IMR-90 (cell line): ENCODE data around the gene CGN. TPM values are rescaled to one million over a fixed set of nuclear protein-coding genes. Genes with fewer than 3 reads are reported as not detected.

Source experiments
- ATAC-seq: fragments of 200-7000 bp; cut with Tn5 transposase; 2 replicates; pipeline ENCODE4 v1.9.1; 2020; ENCODE audit warnings: low read depth, mild to moderate bottlenecking, moderate library complexity
- BruUV-seq: library from RNA; stranded (reverse); fragments of 400-500 nt; replicated peaks from 2 replicates; lab custom pipeline; 2021; lab: Mats Ljungman, UMichigan
- CTCF ChIA-PET: fragments of 300-600 bp; formaldehyde crosslinking; extraction: SDS; loops from one replicate; lab custom pipeline; 2021; ENCODE audit warnings: antibody characterized with exemption; lab: Yijun Ruan, JAX
- POLR2A ChIA-PET: fragments of 300-600 bp; sonication (Branson Sonifier 250); formaldehyde crosslinking; loops from one replicate; lab custom pipeline; 2022; ENCODE audit warnings: antibody characterized with exemption; ENCODE audit not compliant: unreplicated experiment; lab: Charles Lee
- DNase-seq: peaks from one replicate; pipeline ENCODE4 v3.0.0; 2013
- H2AFZ ChIP-seq: replicated peaks from 2 replicates; pipeline ENCODE3; 2013; ENCODE audit warnings: low read length, mild to moderate bottlenecking; ENCODE audit not compliant: poor library complexity
- H2AK5ac ChIP-seq: 2 replicates; pipeline ENCODE4 v1.6.1; 2013; ENCODE audit warnings: low read depth, low read length, inconsistent platforms
- H2AK9ac ChIP-seq: replicated peaks from 2 replicates; pipeline ENCODE3; 2013; ENCODE audit warnings: mild to moderate bottlenecking, low read depth, low read length, moderate library complexity; ENCODE audit not compliant: poor library complexity
- H2BK120ac ChIP-seq: 2 replicates; pipeline ENCODE4 v1.6.1; 2013; ENCODE audit warnings: low read depth, low read length, inconsistent platforms
- H2BK15ac ChIP-seq: 3 replicates; pipeline ENCODE4 v1.6.1; 2013; ENCODE audit warnings: low read depth, low read length, inconsistent platforms
- H2BK20ac ChIP-seq: 2 replicates; pipeline ENCODE4 v1.6.1; 2013; ENCODE audit warnings: low read depth, mild to moderate bottlenecking, inconsistent platforms, low read length, moderate library complexity
- H2BK5ac ChIP-seq: 2 replicates; pipeline ENCODE4 v1.6.1; 2013; ENCODE audit warnings: mild to moderate bottlenecking, low read depth, low read length, inconsistent platforms; ENCODE audit not compliant: poor library complexity, severe bottlenecking
- H3K14ac ChIP-seq: replicated peaks from 2 replicates; pipeline ENCODE4 v1.6.1; 2013; ENCODE audit warnings: low read depth, low read length, inconsistent platforms
- H3K18ac ChIP-seq: 2 replicates; pipeline ENCODE4 v1.6.1; 2013; ENCODE audit warnings: low read depth, low read length, control low read depth
- H3K23ac ChIP-seq: 2 replicates; pipeline ENCODE4 v1.6.1; 2013; ENCODE audit warnings: low read depth, low read length, inconsistent platforms
- H3K27ac ChIP-seq: 2 replicates; pipeline ENCODE4 v1.5.1; 2013; ENCODE audit warnings: mild to moderate bottlenecking, control low read depth, low read length; ENCODE audit not compliant: insufficient read depth
- H3K27me3 ChIP-seq: 2 replicates; pipeline ENCODE4 v1.6.1; 2013; ENCODE audit warnings: low read length; ENCODE audit not compliant: control insufficient read depth, insufficient read depth
- H3K36me3 ChIP-seq: 2 replicates; pipeline ENCODE4 v1.6.1; 2013; ENCODE audit warnings: low read length, mixed read lengths; ENCODE audit not compliant: control insufficient read depth, insufficient read depth
- H3K4ac ChIP-seq: 2 replicates; pipeline ENCODE4 v1.6.1; 2013; ENCODE audit warnings: low read depth, low read length, inconsistent platforms
- H3K4me1 ChIP-seq: 2 replicates; pipeline ENCODE4 v1.6.1; 2013; ENCODE audit warnings: low read length, mixed read lengths; ENCODE audit not compliant: control insufficient read depth, insufficient read depth
- H3K4me2 ChIP-seq: 2 replicates; pipeline ENCODE4 v1.6.1; 2013; ENCODE audit warnings: low read depth, mild to moderate bottlenecking, control low read depth, low read length, moderate library complexity
- H3K4me3 ChIP-seq: 2 replicates; pipeline ENCODE4 v1.5.1; 2013; ENCODE audit warnings: low read depth, mild to moderate bottlenecking, control low read depth, low read length, moderate library complexity; ENCODE audit not compliant: insufficient read depth
- H3K56ac ChIP-seq: 2 replicates; pipeline ENCODE4 v1.6.1; 2013; ENCODE audit warnings: low read length, inconsistent platforms; ENCODE audit not compliant: insufficient read depth; ENCODE audit errors: extremely low read depth
- H3K79me1 ChIP-seq, 2 experiments: 2 replicates each; pipeline ENCODE4 v1.6.1; 2013; ENCODE audit warnings: low read length in 2 of 2, inconsistent platforms in 1 of 2, low read depth in 1 of 2
- H3K9ac ChIP-seq: 2 replicates; pipeline ENCODE4 v1.6.1; 2013; ENCODE audit warnings: low read depth, low read length, control low read depth
- H3K9me1 ChIP-seq: 2 replicates; pipeline ENCODE4 v1.6.1; 2013; ENCODE audit warnings: low read length, inconsistent platforms; ENCODE audit not compliant: insufficient read depth
- H3K9me3 ChIP-seq: 2 replicates; pipeline ENCODE4 v1.6.1; 2013; ENCODE audit warnings: low read length; ENCODE audit not compliant: control insufficient read depth, insufficient read depth
- H4K20me1 ChIP-seq: 2 replicates; pipeline ENCODE4 v1.6.1; 2013; ENCODE audit warnings: low read length, inconsistent platforms; ENCODE audit not compliant: insufficient read depth
- H4K5ac ChIP-seq: 2 replicates; pipeline ENCODE4 v1.6.1; 2013; ENCODE audit warnings: mild to moderate bottlenecking, low read depth, low read length, control low read depth
- H4K8ac ChIP-seq, 2 experiments: 2 replicates each; pipeline ENCODE4 v1.6.1; 2013; ENCODE audit warnings: low read depth in 2 of 2, low read length in 2 of 2, control low read depth in 1 of 2, inconsistent platforms in 1 of 2
- H4K91ac ChIP-seq: 2 replicates; pipeline ENCODE4 v1.6.1; 2013; ENCODE audit warnings: low read depth, low read length, inconsistent platforms; ENCODE audit not compliant: insufficient read depth
- BHLHE40 ChIP-seq: fragments of 150-350 bp; IDR thresholded peaks from 2 replicates; pipeline ENCODE4 v1.6.1; 2016; ENCODE audit warnings: mild to moderate bottlenecking, low read depth, low read length
- FOS ChIP-seq: fragments of 150-350 bp; IDR thresholded peaks from 2 replicates; pipeline ENCODE4 v1.6.1; 2016; ENCODE audit warnings: low read depth, low read length
- MAFK ChIP-seq: IDR thresholded peaks from 2 replicates; pipeline ENCODE4 v1.6.1; 2012; ENCODE audit warnings: low read depth, low read length, improper control_type of control experiment
- MAZ ChIP-seq: IDR thresholded peaks from 2 replicates; pipeline ENCODE4 v1.6.1; 2012; ENCODE audit warnings: low read depth, mild to moderate bottlenecking, low read length, improper control_type of control experiment, moderate library complexity, borderline replicate concordance
- MXI1 ChIP-seq: IDR thresholded peaks from 2 replicates; pipeline ENCODE4 v1.6.1; 2012; ENCODE audit warnings: low read depth, mild to moderate bottlenecking, low read length, moderate library complexity, borderline replicate concordance
- POLR2A ChIP-seq: IDR thresholded peaks from 2 replicates; pipeline ENCODE4 v1.6.1; 2012; ENCODE audit warnings: mild to moderate bottlenecking, low read depth, low read length
- RAD21 ChIP-seq: IDR thresholded peaks from 2 replicates; pipeline ENCODE4 v1.6.1; 2012; ENCODE audit warnings: low read length, improper control_type of control experiment
- RCOR1 ChIP-seq: IDR thresholded peaks from 2 replicates; pipeline ENCODE4 v1.6.1; 2012; ENCODE audit warnings: mild to moderate bottlenecking, low read length, improper control_type of control experiment; ENCODE audit not compliant: insufficient replicate concordance
- RFX5 ChIP-seq: IDR thresholded peaks from 2 replicates; pipeline ENCODE4 v1.8.0; 2012; ENCODE audit warnings: low read depth, mild to moderate bottlenecking, low read length, moderate library complexity
- SMC3 ChIP-seq: fragments of 150-350 bp; IDR thresholded peaks from 2 replicates; pipeline ENCODE4 v1.6.1; 2016; ENCODE audit warnings: low read depth, mild to moderate bottlenecking, antibody characterized with exemption, low read length, moderate library complexity
- USF2 ChIP-seq: fragments of 150-350 bp; IDR thresholded peaks from 2 replicates; pipeline ENCODE4 v1.6.1; 2017; ENCODE audit warnings: mild to moderate bottlenecking, antibody characterized with exemption, low read length, low read depth
- WGBS, 2 experiments: methylation state at CpG; one replicate each; pipeline versions ENCODE4 v1.1.5 to v1.1.7; 2013; ENCODE audit warnings: missing lambda C conversion rate in 2 of 2; ENCODE audit not compliant: insufficient read length in 1 of 2; ENCODE audit errors: extremely low coverage in 2 of 2; 5-methylcytosine and 5-hydroxymethylcytosine counted together
- dilution Hi-C: fragments of 300-500 bp; cut with HindIII; formaldehyde crosslinking; loops from one replicate; pipeline ENCODE4 v1.14.3; 2018; ENCODE audit warnings: low sequenced_read_pairs; ENCODE audit not compliant: unreplicated experiment
- in situ Hi-C: fragments of 300-500 bp; cut with MboI; formaldehyde crosslinking; loops from 3 replicates; pipeline ENCODE4 v1.14.3; 2019; ENCODE audit warnings: low sequenced_read_pairs, inconsistent platforms, mixed read lengths
- intact Hi-C: fragments of 100-400 bp; cut with micrococcal nuclease; formaldehyde crosslinking; loops from 2 replicates; pipeline ENCODE4 v1.10.0; 2022
- polyA plus RNA-seq, 3 experiments: library from polyadenylated mRNA; depleted of rRNA; stranded (reverse); fragments of >200 nt; gene quantifications; 2 replicates each; pipeline ENCODE4 v1.2.3, GENCODE V29; 2012; ENCODE audit warnings: low replicate concordance in 1 of 3
- total RNA-seq: library from RNA; depleted of rRNA; stranded (reverse); fragments of >200 nt; gene quantifications from 2 replicates; pipeline ENCODE4 v1.2.3, GENCODE V29; 2012
- TF ChIP-seq, protein P1 (sequence below): conservative IDR thresholded peaks from 2 replicates; pipeline ENCODE4 v1.5.1; 2012; ENCODE audit warnings: mild to moderate bottlenecking, low read depth, low read length, improper control_type of control experiment
- TF ChIP-seq, protein P2 (sequence below): fragments of 150-350 bp; IDR thresholded peaks from 2 replicates; pipeline ENCODE4 v1.6.1; 2016; ENCODE audit warnings: low read depth, mild to moderate bottlenecking, low read length, moderate library complexity, borderline replicate concordance

Gene CGN
- total and polyA plus RNA-seq, 2 of the 4 experiments (the other 2 are of a cell fraction): 0.34 to 0.36 TPM

- TF ChIP-seq MAFK: no peak
Measured at GRCh38 chr1:151547900-151548230, 36.7 kb downstream of the CGN start (continued).

GRCh38 chr1:151549199-151549598 lies 38.0 kb downstream of the CGN start:
- Histone ChIP-seq H4K20me1 (peaks cover 29% of the 10 kb centered on the region), H4K91ac (no peak overlapping the region; the same call in 1 of the 2 replicates), H3K27ac (peak overlapping the region; percentile 35; the same call in 1 of the 2 replicates), H3K56ac (peak overlapping the region; percentile 3; the same call in 1 of the 2 replicates), H3K9me3 (no peaks in the 10 kb centered on the region), H2AK9ac (no peak overlapping the region), H2BK5ac (no peak overlapping the region), H3K79me1 (peaks cover 24 to 70% of the 10 kb centered on the region in 2 experiments), H3K9ac (no peak overlapping the region), H3K18ac (peak overlapping the region; percentile 15; the same call in 1 of the 2 replicates), H3K36me3 (no peaks in the 10 kb centered on the region; the same call in 1 of the 2 replicates), H3K4me2 (peak overlapping the region; percentile 54), H4K5ac (no peak overlapping the region), H3K4me1 (peaks cover 21% of the 10 kb centered on the region), H3K23ac (peak overlapping the region; percentile 39; the same call in 1 of the 2 replicates), H3K9me1 (peaks cover 32% of the 10 kb centered on the region), H2AFZ (no peak overlapping the region), H2BK15ac (peak overlapping the region; percentile 27; the same call in 1 of the 3 replicates), H2BK20ac (no peak overlapping the region; the same call in 1 of the 2 replicates), H3K27me3 (no peaks in the 10 kb centered on the region), H2BK120ac (peak overlapping the region; percentile 52; the same call in 1 of the 2 replicates), H3K4ac (peak overlapping the region; percentile 30), H4K8ac (peak overlapping the region in 1 of 2 experiments; percentile 23; a peak in 1 of 4 replicates), H2AK5ac (peak overlapping the region; percentile 35; the same call in 1 of the 2 replicates), H3K4me3 (no peak overlapping the region), H3K14ac (0 out of 2 replicates have a peak overlapping the region, but pooled peaks have one; percentile 0)
- WGBS, 2 experiments: no CpG with 5 or more reads among the region's 2 CpGs
- no peak for DNase-seq
- in situ Hi-C loops: loop anchor here (10.0 kb wide), 1 partner anchor 446 kb away; the partner anchor contains the start of gene S100A10
- ChIA-PET CTCF (interaction anchor here (0.8 kb wide), 1 partner anchor 15 kb away, joined by 3 read pairs; no protein-coding TSS in a partner anchor), POLR2A (no interaction called here)
- intact Hi-C loops: loop anchor here (10.0 kb wide), 2 partner anchors 224 to 286 kb away; partner anchors contain the start of genes C2CD4D, PI4KB and RORC
- dilution Hi-C loops: no loop called here
- peak; percentile 25 for ATAC-seq
- BruUV-seq: no TSS peak
- TF ChIP-seq MXI1 (no peak), MAFK (no peak), USF2 (no peak), SMC3 (no peak), POLR2A (no peak), RAD21 (no peak), FOS (no peak), RCOR1 (no peak), RFX5 (no peak), BHLHE40 (no peak), MAZ (no peak)
- TF ChIP-seq, protein P1, sequence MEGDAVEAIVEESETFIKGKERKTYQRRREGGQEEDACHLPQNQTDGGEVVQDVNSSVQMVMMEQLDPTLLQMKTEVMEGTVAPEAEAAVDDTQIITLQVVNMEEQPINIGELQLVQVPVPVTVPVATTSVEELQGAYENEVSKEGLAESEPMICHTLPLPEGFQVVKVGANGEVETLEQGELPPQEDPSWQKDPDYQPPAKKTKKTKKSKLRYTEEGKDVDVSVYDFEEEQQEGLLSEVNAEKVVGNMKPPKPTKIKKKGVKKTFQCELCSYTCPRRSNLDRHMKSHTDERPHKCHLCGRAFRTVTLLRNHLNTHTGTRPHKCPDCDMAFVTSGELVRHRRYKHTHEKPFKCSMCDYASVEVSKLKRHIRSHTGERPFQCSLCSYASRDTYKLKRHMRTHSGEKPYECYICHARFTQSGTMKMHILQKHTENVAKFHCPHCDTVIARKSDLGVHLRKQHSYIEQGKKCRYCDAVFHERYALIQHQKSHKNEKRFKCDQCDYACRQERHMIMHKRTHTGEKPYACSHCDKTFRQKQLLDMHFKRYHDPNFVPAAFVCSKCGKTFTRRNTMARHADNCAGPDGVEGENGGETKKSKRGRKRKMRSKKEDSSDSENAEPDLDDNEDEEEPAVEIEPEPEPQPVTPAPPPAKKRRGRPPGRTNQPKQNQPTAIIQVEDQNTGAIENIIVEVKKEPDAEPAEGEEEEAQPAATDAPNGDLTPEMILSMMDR: no peak
- TF ChIP-seq, protein P2, sequence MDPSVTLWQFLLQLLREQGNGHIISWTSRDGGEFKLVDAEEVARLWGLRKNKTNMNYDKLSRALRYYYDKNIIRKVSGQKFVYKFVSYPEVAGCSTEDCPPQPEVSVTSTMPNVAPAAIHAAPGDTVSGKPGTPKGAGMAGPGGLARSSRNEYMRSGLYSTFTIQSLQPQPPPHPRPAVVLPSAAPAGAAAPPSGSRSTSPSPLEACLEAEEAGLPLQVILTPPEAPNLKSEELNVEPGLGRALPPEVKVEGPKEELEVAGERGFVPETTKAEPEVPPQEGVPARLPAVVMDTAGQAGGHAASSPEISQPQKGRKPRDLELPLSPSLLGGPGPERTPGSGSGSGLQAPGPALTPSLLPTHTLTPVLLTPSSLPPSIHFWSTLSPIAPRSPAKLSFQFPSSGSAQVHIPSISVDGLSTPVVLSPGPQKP: no peak
